CD4-positive, alpha-beta T cell (primary cell): ENCODE data around the gene LANCL1. TPM values are rescaled to one million over a fixed set of nuclear protein-coding genes. Genes with fewer than 3 reads are reported as not detected.

Experiments used
- ATAC-seq: fragments of 200-7000 bp; cut with Tn5 transposase; one replicate; pipeline ENCODE4 v1.10.0; 2022; ENCODE audit warnings: mild to moderate bottlenecking; ENCODE audit not compliant: poor library complexity
- CTCF ChIA-PET: fragments of 350-600 bp; sonication (Branson Sonifier 250); formaldehyde crosslinking; loops from one replicate; lab custom pipeline; 2021; ENCODE audit warnings: antibody characterized with exemption, inconsistent platforms; lab: Charles Lee
- POLR2A ChIA-PET: fragments of 350-600 bp; sonication (Branson Sonifier 250); formaldehyde crosslinking; loops from one replicate; lab custom pipeline; 2021; ENCODE audit warnings: antibody characterized with exemption, inconsistent platforms; lab: Charles Lee
- DNase-seq, 14 experiments: peaks; one replicate each; pipeline ENCODE4 v3.0.0-alpha.2; 2013 to 2020; ENCODE audit warnings: mixed read lengths in 2 of 14
- H3K27ac ChIP-seq, 2 donors: one replicate each; pipeline versions ENCODE4 v1.5.1 to v1.7.0; 2013; ENCODE audit warnings: low read length in 2 of 2, low read depth in 1 of 2, mild to moderate bottlenecking in 1 of 2
- H3K27me3 ChIP-seq, 2 experiments: 1 replicate in 1 of 2; 2 replicates in 1 of 2; pipeline versions ENCODE4 v1.6.1 to v1.7.0; 2013; ENCODE audit warnings: low read length in 2 of 2, control low read depth in 1 of 2, mild to moderate bottlenecking in 1 of 2, moderate library complexity in 1 of 2; ENCODE audit not compliant: insufficient read depth in 2 of 2, control insufficient read depth in 1 of 2
- H3K36me3 ChIP-seq: one replicate; pipeline ENCODE4 v1.6.1; 2013; ENCODE audit warnings: low read length, control low read depth; ENCODE audit not compliant: insufficient read depth
- H3K4me1 ChIP-seq: one replicate; pipeline ENCODE4 v1.6.1; 2013; ENCODE audit warnings: low read length, control low read depth; ENCODE audit not compliant: insufficient read depth
- H3K4me3 ChIP-seq: one replicate; pipeline ENCODE4 v1.5.1; 2013; ENCODE audit warnings: mild to moderate bottlenecking, low read length, moderate library complexity
- H3K9me3 ChIP-seq, 2 experiments: 1 replicate in 1 of 2; 2 replicates in 1 of 2; pipeline versions ENCODE4 v1.6.1 to v1.7.0; 2013; ENCODE audit warnings: low read length in 2 of 2, mild to moderate bottlenecking in 2 of 2, control low read depth in 1 of 2, moderate library complexity in 1 of 2; ENCODE audit not compliant: control insufficient read depth in 1 of 2, insufficient read depth in 1 of 2
- H3K27ac Mint-ChIP-seq: one replicate; pipeline ENCODE4 v1.8.0; 2020; ENCODE audit warnings: mixed read lengths
- H3K27me3 Mint-ChIP-seq: one replicate; pipeline ENCODE4 v1.8.0; 2021; ENCODE audit warnings: mixed read lengths
- H3K36me3 Mint-ChIP-seq: one replicate; pipeline ENCODE4 v1.8.0; 2021; ENCODE audit warnings: low read depth, mixed read lengths
- H3K4me1 Mint-ChIP-seq: one replicate; pipeline ENCODE4 v1.8.0; 2021; ENCODE audit warnings: low read depth, mixed read lengths
- H3K4me3 Mint-ChIP-seq: one replicate; pipeline ENCODE4 v1.8.0; 2020; ENCODE audit warnings: mild to moderate bottlenecking, mixed read lengths
- H3K9me3 Mint-ChIP-seq: one replicate; pipeline ENCODE4 v1.8.0; 2020; ENCODE audit warnings: mixed read lengths
- intact Hi-C, 2 experiments: fragments of 100-400 bp; cut with DNase I in 1 of 2; cut with micrococcal nuclease in 1 of 2; formaldehyde crosslinking; loops; one replicate each; pipeline versions ENCODE4 v1.15.1 to v1.9.0; 2023 to 2025; cut with DNase I, micrococcal nuclease
- total RNA-seq, 174 experiments: library from RNA in 2 of 174; stranded (reverse) in 2 of 174; gene quantifications; one replicate each; pipeline ENCODE4 v1.2.3 and lab custom pipeline; 2021 to 2026
- TF ChIP-seq, protein P1 (sequence below): fragments of 200-600 bp; IDR thresholded peaks from one replicate; pipeline ENCODE4 v1.8.0; 2022; ENCODE audit warnings: antibody characterized with exemption, mild to moderate bottlenecking

Gene LANCL1
- total RNA-seq, 2 experiments from 2014 or later = 22.4 to 23.3 TPM

DNA sequence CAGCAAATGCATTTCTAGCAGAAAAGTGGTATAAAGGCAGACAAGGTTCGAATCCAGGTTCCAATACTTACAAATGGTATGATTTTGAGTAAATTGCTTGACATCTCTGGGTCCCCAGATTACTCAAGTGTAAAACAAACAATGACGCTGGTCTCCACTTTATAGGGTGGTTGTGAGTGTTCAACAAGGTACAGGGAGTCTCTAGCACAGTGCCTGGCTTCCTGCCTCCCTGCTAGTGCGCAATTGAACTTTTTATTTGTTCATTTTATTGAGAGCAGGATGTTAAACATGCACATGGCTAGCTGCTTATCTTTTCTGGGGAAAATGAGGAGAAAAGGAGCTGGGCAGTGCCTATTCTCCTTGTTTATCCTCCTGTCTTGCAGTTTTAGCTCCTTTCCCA, 86.7 kb downstream of the LANCL1 start:
- POLR2A ChIA-PET = no interaction called here
- H3K4me1 Mint-ChIP-seq = no peaks in the 10 kb centered on the region
- TF ChIP-seq, protein P1, sequence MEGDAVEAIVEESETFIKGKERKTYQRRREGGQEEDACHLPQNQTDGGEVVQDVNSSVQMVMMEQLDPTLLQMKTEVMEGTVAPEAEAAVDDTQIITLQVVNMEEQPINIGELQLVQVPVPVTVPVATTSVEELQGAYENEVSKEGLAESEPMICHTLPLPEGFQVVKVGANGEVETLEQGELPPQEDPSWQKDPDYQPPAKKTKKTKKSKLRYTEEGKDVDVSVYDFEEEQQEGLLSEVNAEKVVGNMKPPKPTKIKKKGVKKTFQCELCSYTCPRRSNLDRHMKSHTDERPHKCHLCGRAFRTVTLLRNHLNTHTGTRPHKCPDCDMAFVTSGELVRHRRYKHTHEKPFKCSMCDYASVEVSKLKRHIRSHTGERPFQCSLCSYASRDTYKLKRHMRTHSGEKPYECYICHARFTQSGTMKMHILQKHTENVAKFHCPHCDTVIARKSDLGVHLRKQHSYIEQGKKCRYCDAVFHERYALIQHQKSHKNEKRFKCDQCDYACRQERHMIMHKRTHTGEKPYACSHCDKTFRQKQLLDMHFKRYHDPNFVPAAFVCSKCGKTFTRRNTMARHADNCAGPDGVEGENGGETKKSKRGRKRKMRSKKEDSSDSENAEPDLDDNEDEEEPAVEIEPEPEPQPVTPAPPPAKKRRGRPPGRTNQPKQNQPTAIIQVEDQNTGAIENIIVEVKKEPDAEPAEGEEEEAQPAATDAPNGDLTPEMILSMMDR = no peak
- H3K27ac Mint-ChIP-seq = no peak overlapping the region
- intact Hi-C loops = no loop called here
- H3K9me3 Mint-ChIP-seq = no peaks in the 10 kb centered on the region
- H3K36me3 Mint-ChIP-seq = no peaks in the 10 kb centered on the region
- CTCF ChIA-PET = no interaction called here
- H3K27ac ChIP-seq = no peak overlapping the region
- no peaks in the 10 kb centered on the region for H3K27me3 ChIP-seq
- DNase-seq (no peak), ATAC-seq (no peak)
- no peaks in the 10 kb centered on the region for H3K4me1 ChIP-seq
- no peak overlapping the region for H3K4me3 Mint-ChIP-seq
- H3K4me3 ChIP-seq = no peak overlapping the region
- H3K36me3 ChIP-seq = no peaks in the 10 kb centered on the region
- H3K9me3 ChIP-seq = no peaks in the 10 kb centered on the region
- peaks cover 12% of the 10 kb centered on the region for H3K27me3 Mint-ChIP-seq

DNA sequence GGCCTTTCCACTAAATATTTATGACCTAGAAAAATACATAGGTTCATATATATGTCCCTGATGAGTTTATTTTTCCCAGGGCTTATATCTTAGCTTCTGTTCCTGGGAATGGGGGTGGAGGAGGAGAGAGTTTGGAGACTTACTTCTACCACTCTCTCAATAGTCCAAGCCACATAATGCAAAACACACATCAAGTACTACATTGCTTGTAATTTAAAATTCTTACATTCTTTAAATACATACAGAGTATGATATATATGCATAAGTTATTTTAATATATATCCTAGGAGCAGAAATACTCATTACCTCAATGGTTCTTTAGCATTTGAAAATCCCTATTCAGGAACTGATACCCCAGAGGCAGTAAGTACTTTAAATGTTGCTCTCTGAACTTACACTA, 88.4 kb downstream of the LANCL1 start:
- no peaks in the 10 kb centered on the region for H3K36me3 Mint-ChIP-seq
- POLR2A ChIA-PET = no interaction called here

DNA sequence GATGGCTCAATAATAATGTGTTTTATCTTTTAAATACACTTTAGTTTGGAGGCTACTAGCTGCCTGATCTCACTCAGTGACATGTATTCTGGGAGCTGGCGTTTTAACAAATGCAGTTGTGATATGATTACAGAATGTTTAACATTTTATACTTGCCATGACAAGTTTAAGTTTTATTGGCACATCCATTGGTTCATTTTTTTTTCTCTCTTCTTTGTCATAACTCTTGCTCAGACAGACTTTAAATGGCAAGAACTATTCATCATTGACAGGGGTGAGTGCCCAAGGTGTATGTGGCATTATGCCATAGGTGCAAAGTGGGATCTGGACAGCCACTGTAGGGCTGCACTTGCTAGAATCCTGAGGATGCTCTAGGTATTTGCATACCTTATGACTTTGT, 89.5 kb downstream of the LANCL1 start:
- Mint-ChIP-seq H3K9me3 (no peaks in the 10 kb centered on the region), H3K4me1 (no peaks in the 10 kb centered on the region), H3K27me3 (peaks cover 25% of the 10 kb centered on the region), H3K36me3 (no peaks in the 10 kb centered on the region), H3K4me3 (no peak overlapping the region), H3K27ac (no peak overlapping the region)
- ChIA-PET POLR2A (no interaction called here), CTCF (no interaction called here)
- Histone ChIP-seq H3K36me3 (no peaks in the 10 kb centered on the region), H3K27me3 (peaks cover 0 to 5% of the 10 kb centered on the region in 2 experiments), H3K4me3 (no peak overlapping the region), H3K27ac (no peak overlapping the region), H3K9me3 (no peaks in the 10 kb centered on the region), H3K4me1 (no peaks in the 10 kb centered on the region)
- TF ChIP-seq, protein P1 = no peak
- no peak for DNase-seq
- no peak for ATAC-seq
- intact Hi-C loops = no loop called here

More for the DNA sequence above, 88.4 kb downstream of the LANCL1 start:
- peaks cover 18% of the 10 kb centered on the region for H3K27me3 Mint-ChIP-seq
- Histone ChIP-seq H3K27me3 (peaks cover 0 to 5% of the 10 kb centered on the region in 2 experiments), H3K27ac (no peak overlapping the region), H3K4me1 (no peaks in the 10 kb centered on the region), H3K36me3 (no peaks in the 10 kb centered on the region), H3K4me3 (no peak overlapping the region), H3K9me3 (no peaks in the 10 kb centered on the region)
- no peak overlapping the region for H3K27ac Mint-ChIP-seq
- CTCF ChIA-PET = no interaction called here
- ATAC-seq (no peak), DNase-seq (no peak)
- TF ChIP-seq, protein P1 = no peak
- H3K4me1 Mint-ChIP-seq = no peaks in the 10 kb centered on the region
- H3K4me3 Mint-ChIP-seq = no peak overlapping the region
- intact Hi-C loops = no loop called here
- no peaks in the 10 kb centered on the region for H3K9me3 Mint-ChIP-seq

Other genes with a start within 250 kb of the LANCL1 start
- gene MYL1, start 161.6 kb downstream of the LANCL1 start, total RNA-seq = not detected
- under 1 TPM; 0.41 to 0.67 TPM for gene CPS1, start 79.8 kb upstream of the LANCL1 start, total RNA-seq